Chondrocyte (in vitro differentiated cells): ENCODE measurements around the gene AFAP1. TPM values are rescaled to one million over a fixed set of nuclear protein-coding genes. Genes with fewer than 3 reads are reported as not detected.

ENCODE experiments used
- DNase-seq: peaks from one replicate; pipeline ENCODE4 v3.0.0; 2021; ENCODE audit warnings: mixed read lengths, low spot score
- H3K27ac Mint-ChIP-seq: one replicate; pipeline ENCODE4 v1.8.0; 2021; ENCODE audit warnings: mild to moderate bottlenecking, moderate library complexity, mixed read lengths; ENCODE audit not compliant: unreplicated experiment
- H3K27me3 Mint-ChIP-seq: 2 replicates; pipeline ENCODE4 v1.8.0; 2021; ENCODE audit warnings: low read depth, mixed read lengths
- H3K36me3 Mint-ChIP-seq: 2 replicates; pipeline ENCODE4 v1.8.0; 2021; ENCODE audit warnings: low read depth, mixed read lengths
- H3K4me1 Mint-ChIP-seq: 2 replicates; pipeline ENCODE4 v1.8.0; 2021; ENCODE audit warnings: low read depth, mild to moderate bottlenecking, mixed read lengths
- H3K4me3 Mint-ChIP-seq: one replicate; pipeline ENCODE4 v1.8.0; 2021; ENCODE audit warnings: mild to moderate bottlenecking, moderate library complexity, mixed read lengths; ENCODE audit not compliant: unreplicated experiment
- H3K9me3 Mint-ChIP-seq: 2 replicates; pipeline ENCODE4 v1.8.0; 2021; ENCODE audit warnings: low read depth, mixed read lengths
- total RNA-seq: library from RNA; stranded (reverse); gene quantifications from 3 replicates; pipeline ENCODE4 v1.2.1, GENCODE V29; 2021
- TF ChIP-seq, protein P1 (sequence below): fragments of 200-600 bp; sonication (generic); IDR thresholded peaks from 2 replicates; pipeline ENCODE4 v1.5.0; 2021; ENCODE audit warnings: antibody characterized with exemption, mild to moderate bottlenecking, moderate library complexity

AFAP1 gene
- total RNA-seq, 1 donor from 2014 or later, result 118 TPM

DNA sequence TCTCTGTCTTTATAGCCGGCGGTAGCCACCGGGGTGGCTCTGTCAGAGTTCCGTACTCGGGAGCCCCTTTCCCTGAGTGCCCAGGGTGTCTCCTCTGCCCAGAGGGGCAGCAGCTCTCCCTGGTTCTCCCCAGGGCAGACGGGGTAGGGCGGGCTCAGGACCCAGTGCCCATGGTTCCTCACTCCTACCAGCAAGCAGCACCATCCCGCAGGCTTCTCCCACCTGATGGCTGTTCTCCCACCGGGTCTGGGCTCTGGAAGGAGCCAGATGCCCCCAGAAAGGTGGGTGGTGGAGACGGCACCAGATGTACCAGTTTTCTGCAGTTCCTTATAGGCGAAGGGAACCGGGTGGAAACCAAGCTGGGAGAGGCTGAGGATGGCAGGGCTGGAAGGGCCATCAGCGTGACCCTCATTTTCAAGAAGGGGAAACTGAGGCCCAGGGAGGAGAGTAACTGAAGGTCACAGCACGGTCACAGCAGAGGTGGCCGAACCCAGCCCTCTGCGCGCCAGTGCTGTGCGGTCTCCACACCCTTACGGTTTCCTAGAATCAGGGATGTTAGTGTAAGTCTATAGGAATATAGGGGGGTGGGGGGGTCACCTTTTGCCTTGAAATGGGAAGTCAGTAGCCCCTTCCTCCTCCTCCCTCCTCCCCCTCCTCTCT is 198.7 kb downstream of the AFAP1 start:
- peak; percentile 62 for DNase-seq
- peaks cover 2% of the 10 kb centered on the region for H3K36me3 Mint-ChIP-seq
- no peak overlapping the region for H3K4me3 Mint-ChIP-seq
- no peaks in the 10 kb centered on the region for H3K9me3 Mint-ChIP-seq
- H3K27ac Mint-ChIP-seq, result no peak overlapping the region
- peaks cover 2% of the 10 kb centered on the region for H3K27me3 Mint-ChIP-seq
- TF ChIP-seq, protein P1, sequence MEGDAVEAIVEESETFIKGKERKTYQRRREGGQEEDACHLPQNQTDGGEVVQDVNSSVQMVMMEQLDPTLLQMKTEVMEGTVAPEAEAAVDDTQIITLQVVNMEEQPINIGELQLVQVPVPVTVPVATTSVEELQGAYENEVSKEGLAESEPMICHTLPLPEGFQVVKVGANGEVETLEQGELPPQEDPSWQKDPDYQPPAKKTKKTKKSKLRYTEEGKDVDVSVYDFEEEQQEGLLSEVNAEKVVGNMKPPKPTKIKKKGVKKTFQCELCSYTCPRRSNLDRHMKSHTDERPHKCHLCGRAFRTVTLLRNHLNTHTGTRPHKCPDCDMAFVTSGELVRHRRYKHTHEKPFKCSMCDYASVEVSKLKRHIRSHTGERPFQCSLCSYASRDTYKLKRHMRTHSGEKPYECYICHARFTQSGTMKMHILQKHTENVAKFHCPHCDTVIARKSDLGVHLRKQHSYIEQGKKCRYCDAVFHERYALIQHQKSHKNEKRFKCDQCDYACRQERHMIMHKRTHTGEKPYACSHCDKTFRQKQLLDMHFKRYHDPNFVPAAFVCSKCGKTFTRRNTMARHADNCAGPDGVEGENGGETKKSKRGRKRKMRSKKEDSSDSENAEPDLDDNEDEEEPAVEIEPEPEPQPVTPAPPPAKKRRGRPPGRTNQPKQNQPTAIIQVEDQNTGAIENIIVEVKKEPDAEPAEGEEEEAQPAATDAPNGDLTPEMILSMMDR, result no peak
- no peaks in the 10 kb centered on the region for H3K4me1 Mint-ChIP-seq

DNA sequence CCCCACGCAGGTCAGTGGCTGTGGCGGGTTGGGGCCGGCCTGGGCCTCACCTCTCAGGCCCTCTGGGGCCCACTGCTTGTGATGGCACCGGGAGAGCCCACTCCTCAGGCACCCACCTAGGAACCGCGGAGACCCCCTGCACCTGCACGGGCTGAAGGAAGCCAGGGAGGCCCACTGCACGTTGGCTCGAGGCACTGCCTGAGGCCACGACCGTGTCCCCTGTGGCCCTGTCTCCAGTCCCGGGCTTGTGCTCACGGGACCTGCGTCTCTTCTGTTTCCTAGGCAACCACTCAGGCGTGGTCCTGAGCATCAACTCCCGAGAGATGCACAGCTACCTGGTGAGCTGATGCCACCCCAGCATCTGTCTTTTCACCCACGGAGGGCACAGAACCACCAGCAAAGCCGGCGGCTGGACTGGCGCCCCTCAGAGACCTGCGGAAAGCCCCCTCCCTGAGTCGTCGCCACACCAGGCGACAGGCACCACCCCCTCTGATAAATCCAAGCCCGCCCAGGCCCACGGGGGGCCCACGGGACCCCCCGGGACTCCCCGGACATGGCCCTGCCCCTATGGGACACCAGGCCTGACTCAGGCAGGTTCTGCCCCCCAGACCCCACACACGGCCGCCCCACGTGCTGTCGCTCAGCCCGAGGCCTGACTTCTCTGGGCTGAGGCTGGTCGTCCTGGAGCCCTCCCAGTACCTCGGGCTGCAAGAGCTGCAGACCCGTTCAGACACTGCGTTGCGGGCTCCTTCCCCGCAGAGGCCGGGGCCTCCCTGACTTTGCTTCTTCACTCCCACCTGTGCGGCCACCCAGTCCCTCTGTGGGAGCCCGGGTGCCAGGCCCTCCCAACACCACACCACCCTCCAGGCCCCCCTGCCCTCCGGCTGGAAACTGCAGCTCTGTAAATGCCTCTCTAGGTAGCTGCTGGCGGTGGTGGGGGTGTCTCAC is 199.5 kb downstream of the AFAP1 start:
- Mint-ChIP-seq H3K27me3 (peaks cover 5% of the 10 kb centered on the region), H3K9me3 (no peaks in the 10 kb centered on the region), H3K36me3 (peaks cover 2% of the 10 kb centered on the region), H3K27ac (no peak overlapping the region), H3K4me1 (no peaks in the 10 kb centered on the region), H3K4me3 (no peak overlapping the region)
- TF ChIP-seq, protein P1, result no peak
- peak; percentile 88 for DNase-seq

DNA sequence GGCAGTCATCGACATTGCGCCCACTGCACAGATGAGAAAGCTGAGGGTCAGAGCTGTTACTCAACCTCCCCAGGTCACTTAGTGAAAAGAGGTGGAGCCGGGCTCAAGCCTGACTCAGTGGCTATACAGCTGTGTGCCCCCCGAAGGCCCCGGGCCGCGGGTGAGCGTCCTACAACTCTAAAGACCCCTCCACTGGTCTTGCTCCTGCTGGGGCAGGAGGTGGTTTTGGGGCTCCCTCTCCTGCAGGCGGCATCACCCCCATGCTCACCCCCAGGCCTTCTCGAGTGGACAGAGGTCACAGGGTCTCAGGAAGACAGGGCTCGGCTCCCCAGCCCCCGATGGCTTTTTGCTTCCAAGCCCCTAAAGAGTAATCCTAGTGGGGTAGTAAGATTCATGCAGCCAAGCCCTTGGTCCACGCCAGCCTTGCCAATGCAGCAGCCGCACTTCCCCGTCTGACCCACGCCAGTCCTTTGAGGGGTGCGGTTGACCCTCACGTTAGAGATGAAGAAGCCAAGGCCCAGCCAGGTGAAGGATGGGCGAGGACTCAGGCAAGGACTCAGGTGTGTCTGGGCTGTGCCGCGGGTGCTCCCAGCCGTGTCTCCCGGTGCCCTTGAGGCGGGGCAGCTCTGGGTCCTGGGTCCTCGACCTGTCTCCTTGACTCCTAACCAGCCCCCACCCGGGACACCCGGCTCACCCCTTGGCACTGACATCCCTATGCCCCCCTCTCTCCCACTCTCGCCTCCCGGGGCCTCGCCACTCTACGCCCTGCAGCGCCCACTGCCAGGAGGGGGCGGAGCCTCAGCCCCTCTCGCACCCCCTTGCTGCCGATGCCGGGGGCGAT is 200.4 kb downstream of the AFAP1 start:
- H3K27me3 Mint-ChIP-seq, result peaks cover 11% of the 10 kb centered on the region
- H3K4me1 Mint-ChIP-seq, result no peaks in the 10 kb centered on the region
- DNase-seq, result peak; percentile 71
- TF ChIP-seq, protein P1, result no peak
- no peaks in the 10 kb centered on the region for H3K9me3 Mint-ChIP-seq
- H3K4me3 Mint-ChIP-seq, result no peak overlapping the region
- no peak overlapping the region for H3K27ac Mint-ChIP-seq
- peaks cover 2% of the 10 kb centered on the region for H3K36me3 Mint-ChIP-seq

DNA sequence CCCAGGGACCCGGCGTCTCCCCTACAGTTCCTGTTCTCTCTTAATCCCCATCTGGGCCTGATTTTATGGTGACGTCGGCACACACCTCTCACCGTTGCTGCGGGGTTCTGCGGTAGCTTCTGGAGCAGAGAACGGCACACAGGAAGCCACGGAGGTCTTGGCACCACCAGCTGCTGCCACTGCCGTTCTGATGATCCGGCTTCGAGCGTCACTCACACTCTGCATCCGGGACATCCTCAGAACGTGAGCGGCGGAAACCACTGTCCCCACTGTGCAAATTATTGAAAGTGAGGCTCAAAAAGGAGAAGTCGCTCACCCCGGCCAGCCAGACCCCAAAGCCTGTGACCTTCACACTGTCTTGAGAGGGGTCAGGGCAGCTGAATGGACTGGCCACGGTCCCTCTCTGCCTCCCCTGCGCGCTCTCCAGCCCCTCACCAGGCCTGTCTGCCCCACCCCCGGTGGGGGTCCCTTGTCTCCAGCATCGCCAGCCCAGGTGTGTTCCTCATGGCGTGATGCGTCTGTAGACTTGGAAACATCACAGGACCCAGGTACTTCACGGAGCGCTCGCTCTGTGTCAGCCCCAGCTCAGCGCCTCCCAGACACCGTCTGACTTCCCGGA is 201.1 kb downstream of the AFAP1 start:
- Mint-ChIP-seq H3K27me3 (peaks cover 13% of the 10 kb centered on the region), H3K4me1 (no peaks in the 10 kb centered on the region), H3K27ac (no peak overlapping the region), H3K4me3 (no peak overlapping the region), H3K9me3 (no peaks in the 10 kb centered on the region), H3K36me3 (peaks cover 2% of the 10 kb centered on the region)
- TF ChIP-seq, protein P1, result no peak
- DNase-seq, result peak; percentile 84
